GM12878 (cell line): ENCODE data around the gene KLF9.

Experiments
- CTCF ChIP-seq, 3 experiments: IDR thresholded peaks in 2 of 3; conservative IDR thresholded peaks in 1 of 3; 2 replicates each; pipeline ENCODE4 v1.5.1; 2011; ENCODE audit warnings: low read depth in 3 of 3, low read length in 3 of 3, mild to moderate bottlenecking in 3 of 3, control low read depth in 2 of 3, moderate library complexity in 2 of 3, inconsistent platforms in 1 of 3, mixed read lengths in 1 of 3; ENCODE audit not compliant: control insufficient read depth in 2 of 3, insufficient read depth in 1 of 3; ENCODE audit errors: extremely low read depth in 1 of 3
- ETV6 ChIP-seq, 2 experiments: fragments of 450-650 bp in 1 of 2; IDR thresholded peaks in 1 of 2; conservative IDR thresholded peaks in 1 of 2; 2 replicates each; pipeline ENCODE4 v1.6.1; 2014; ENCODE audit warnings: antibody characterized with exemption in 1 of 2, borderline replicate concordance in 1 of 2, low read depth in 1 of 2, mild to moderate bottlenecking in 1 of 2, moderate library complexity in 1 of 2
- GATAD2B ChIP-seq: fragments of 450-650 bp; conservative IDR thresholded peaks from 2 replicates; pipeline ENCODE4 v1.6.1; 2017; ENCODE audit warnings: low read depth, mild to moderate bottlenecking, moderate library complexity

- no peak for TF ChIP-seq ETV6 (conservative IDR thresholded peaks at IDR 0.05 in 1 of 2, IDR thresholded peaks at IDR 0.05 in 1 of 2; ENCODE audit: borderline replicate concordance in 1 of 2, low read depth in 1 of 2)
- TF ChIP-seq CTCF (IDR thresholded peaks at IDR 0.05 in 2 of 3, conservative IDR thresholded peaks at IDR 0.05 in 1 of 3; ENCODE audit: control insufficient read depth in 2 of 3, extremely low read depth in 1 of 3, insufficient read depth in 1 of 3, low read depth in 3 of 3, low read length in 3 of 3), result no peak
- TF ChIP-seq GATAD2B, result no peak
These were observed 21.5 kb upstream of the KLF9 start for GRCh38 chr9:70435948-70436347.
